GM19238 (cell line): Measurements from ENCODE around the gene OR4D2.

Source experiments
- DNase-seq: peaks from one replicate; pipeline ENCODE4 v3.0.0; 2011; ENCODE audit warnings: low spot score; ENCODE audit not compliant: insufficient read length

OR4D2 gene

DNA sequence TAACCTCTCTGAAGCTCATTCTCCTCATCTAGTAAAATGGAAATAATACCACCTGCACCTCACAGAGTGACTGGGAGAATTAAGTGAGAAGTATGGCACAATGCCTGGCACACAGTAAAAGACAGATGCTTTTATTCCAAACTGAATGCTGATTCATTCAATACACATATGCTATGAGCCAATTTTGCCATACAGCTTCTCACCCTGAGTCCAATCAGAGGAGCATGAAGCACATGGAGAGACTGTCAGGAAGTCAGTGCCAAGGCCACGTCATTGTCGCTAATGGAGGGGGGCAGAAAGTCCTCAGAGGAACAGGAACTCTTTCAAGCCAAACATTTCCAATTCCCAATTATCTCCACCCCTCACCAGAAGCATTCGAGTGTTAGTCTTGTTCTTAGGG lies 40.7 kb downstream of the OR4D2 start:
- no peak for DNase-seq

DNA sequence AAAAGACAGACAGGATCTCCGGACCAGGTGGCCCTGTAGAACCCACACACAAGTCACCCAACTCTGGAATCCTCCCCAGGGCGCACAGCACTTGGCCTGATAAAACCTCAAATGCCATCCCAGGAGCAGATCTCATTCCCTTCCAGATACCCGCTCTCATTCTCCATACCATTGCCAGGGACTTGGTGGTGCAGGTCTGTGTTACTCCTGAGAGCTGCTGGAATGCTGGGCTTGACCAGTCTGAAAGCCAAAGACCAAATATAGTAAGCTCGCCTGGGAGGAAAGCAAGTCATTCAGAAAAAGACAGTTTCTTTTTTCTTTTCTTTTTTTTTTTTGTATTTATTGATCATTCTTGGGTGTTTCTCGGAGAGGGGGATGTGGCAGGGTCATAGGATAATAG lies 41.6 kb downstream of the OR4D2 start:
- no peak for DNase-seq

DNA sequence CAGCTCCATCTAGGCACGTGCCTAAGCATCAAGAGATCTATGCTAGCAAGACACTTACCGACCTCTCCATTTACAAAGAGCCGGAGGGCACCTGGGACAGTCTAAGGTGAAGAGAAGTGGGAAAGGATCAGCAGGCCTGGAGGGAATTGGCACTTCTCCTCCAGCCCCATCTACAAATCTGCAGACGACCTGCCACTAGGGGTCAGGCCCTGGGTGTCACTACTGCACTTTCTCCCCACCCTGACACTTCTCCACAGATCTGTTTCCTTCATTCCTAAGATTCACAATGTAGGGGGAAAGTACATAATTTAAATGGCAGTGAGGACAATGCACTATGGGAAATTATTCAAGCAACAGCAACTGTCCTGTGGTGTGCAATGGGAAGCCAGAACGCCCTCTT lies 44.1 kb downstream of the OR4D2 start:
- no peak for DNase-seq

DNA sequence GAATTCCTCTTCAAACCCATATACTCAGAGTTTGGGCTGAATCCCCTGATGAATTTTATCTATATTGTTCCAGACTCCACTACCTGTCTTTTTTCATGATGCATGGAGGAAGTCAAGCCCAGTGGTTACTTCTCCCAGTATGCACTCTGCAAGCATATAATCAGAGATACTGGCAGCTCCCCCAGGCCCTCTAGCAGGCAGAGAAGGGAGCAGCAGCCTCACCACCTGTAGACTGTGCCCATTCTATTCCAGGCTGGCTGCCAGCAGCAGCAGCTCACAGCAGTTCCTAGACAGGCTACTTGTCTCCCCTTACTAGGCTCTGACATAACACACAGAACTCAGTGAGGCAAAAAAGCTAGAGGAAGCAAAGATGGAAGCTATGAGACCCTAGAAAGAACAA lies 48.9 kb downstream of the OR4D2 start:
- no peak for DNase-seq

DNA sequence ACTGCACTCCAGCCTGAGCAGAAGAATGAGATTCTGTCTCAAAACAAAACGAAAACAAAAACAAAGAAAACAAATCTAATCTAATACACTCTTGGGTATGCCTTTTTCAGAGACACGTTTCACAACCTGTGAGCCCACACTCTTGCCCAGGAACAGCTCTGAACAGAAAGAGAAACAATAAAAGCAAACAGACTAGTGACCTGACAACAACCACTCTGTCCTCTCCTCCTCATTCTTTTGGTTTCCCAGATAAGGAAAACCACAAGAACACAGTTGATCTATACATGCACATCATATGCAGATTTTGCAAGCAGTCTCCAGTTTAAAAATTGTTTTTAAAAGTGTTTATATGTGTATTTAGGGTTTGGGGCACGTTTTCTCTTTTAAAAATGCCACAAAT lies 51.0 kb downstream of the OR4D2 start:
- no peak for DNase-seq

DNA sequence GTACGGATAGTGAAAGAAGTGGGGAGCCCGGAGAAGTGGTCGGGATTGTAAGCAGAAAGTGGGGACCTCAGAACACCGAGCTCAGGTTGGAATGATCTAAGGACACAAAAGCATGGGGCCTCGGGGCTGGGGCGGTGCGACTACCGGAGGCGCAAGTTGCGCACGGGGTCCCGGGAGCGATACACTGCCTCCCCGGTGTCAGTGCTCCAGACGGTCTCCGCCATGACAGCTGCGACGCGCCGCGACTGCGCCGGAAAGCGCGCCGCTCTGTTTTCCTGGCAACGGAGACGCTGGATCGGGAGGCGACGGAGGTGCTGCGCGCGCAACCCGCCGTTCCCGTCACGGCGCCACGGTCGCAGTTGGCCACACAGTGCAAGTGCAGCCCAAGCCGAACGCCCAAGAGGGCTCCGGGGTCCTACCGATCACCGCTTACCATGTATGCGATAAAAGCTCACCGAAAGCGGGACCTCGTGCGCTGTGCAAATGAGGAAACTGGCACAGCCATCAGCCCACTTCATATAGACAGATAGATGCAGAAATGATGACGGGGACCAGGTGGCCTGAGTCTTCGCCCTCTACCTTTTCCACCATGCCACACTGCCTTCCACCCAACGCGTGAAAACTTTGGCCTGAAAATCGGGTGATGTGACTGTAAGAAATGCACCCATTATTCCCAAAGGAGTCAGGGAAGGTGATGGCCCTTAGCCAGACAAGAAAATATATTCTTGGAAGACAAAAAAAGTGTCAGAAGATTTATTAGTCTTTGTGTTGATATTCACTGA lies 52.4 kb downstream of the OR4D2 start, which contains the start of gene MKS1:
Gene MKS1 (minus strand): TSS at position 249 of the 782 bp plus-strand sequence. CDS start 25 bp downstream, at position 224.
- peak; percentile 95 for DNase-seq

DNA sequence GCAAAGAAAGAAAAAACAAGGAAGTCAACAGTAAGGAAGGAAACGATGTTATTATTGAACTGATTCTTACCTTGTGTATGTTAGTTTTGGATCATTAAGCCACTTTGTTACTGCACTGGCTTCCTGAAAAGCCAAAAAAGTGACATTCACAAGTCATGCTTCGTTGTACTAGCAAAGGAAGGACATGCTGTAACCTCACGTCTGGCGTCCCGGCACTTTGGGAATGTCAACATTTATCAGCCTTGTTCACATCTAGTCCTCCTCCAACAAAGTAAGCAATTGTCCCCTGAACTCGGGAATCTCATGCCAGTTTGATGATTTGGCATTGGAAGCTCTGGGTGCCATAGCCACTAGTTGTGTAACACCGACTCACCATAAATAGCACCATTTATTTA lies 53.0 kb downstream of the OR4D2 start:
- no peak for DNase-seq
